ENCODE data around the gene HIBCH.
"Not testable (repeated sequence)": the region's sequence is repeated elsewhere in the genome, so short reads cannot be mapped to it uniquely, and the experiment has no call there.

Gene HIBCH

DNA sequence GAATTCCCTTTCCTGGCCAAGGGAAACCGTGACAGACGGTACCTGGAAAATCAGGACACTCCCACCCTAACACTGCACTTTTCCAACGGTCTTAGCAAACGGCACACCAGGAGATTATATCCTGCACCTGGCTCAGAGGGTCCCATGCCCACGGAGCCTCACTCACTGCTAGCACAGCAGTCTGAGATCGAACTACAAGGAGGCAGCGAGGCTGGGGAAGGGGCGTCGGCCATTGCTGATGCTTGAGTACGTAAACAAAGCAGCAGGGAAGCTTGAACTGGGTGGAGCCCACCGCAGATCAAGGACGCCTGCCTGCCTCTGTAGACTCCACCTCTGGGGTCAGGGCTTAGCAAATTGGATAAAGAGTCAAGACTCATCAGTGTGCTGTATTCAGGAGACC, 95.6 kb downstream of the HIBCH start:
- not testable (repeated sequence) for DNase-seq

DNA sequence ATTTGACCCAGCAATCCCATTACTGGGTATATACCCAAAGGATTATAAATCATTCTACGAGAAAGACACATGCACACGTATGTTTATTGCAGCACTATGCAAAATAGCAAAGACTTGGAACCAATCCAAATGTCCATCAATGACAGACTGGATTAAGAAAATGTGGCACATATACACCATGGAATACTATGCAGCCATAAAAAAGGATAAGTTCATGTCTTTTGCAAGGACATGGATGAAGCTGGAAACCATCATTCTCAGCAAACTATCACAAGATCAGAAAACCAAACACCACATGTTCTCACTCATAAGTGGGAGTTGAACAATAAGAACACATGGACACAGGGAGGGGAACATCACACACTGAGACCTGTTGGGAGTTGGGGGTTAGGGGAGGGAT, 96.9 kb downstream of the HIBCH start:
- not testable (repeated sequence) for DNase-seq

- DNase-seq, result no peak
Measured at GRCh38 chr2:190221429-190221828, 98.2 kb downstream of the HIBCH start.

GRCh38 chr2:190219186-190219585, 100.4 kb downstream of the HIBCH start:
- no peak for DNase-seq

- no peak for DNase-seq
Measured at GRCh38 chr2:190217616-190218015, 102.0 kb downstream of the HIBCH start.

DNA sequence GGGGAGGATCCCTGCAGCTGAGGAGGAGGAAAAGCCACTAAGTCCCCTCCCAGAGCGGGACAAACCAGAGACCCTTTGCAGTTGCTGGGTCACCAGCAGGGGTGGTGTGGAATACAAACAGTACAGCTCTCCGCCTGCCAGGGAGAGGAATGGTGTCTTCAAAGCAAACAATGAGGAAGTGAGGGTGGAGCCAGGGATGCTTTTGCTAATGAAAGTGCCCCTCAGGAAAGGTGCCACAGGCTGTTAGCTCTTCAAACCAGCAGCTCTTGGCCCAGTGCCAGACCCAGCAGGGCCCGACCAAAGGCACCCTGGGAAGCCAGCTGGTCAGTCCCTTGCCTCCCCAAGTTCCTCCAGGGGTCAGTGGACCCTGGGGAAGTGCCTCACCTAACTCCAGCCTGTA, 102.8 kb downstream of the HIBCH start:
- DNase-seq, result peak; percentile 80

DNA sequence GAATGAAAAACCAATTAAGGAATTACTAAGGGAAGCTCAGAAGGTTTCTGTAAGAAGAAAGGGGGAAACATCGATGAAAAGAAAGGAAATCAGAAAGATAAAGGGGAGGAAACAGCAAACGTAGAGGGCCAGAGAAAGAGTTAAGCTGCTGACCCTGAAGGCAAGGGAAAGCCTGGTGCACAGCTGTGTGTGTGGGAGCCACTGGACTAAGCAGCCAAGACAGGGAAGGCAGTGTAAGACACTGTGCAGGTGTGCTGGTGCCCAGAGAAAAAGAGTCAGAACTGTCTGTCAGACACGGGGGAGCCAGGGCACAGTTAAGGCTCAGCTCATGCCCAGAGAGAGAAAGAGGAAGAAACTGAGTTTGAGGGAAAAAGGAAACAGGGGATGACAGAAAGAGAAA, 104.0 kb downstream of the HIBCH start:
- no peak for DNase-seq

GRCh38 chr2:190214426-190215194, 105.0 kb downstream of the HIBCH start:
- DNase-seq, result no peak

DNA sequence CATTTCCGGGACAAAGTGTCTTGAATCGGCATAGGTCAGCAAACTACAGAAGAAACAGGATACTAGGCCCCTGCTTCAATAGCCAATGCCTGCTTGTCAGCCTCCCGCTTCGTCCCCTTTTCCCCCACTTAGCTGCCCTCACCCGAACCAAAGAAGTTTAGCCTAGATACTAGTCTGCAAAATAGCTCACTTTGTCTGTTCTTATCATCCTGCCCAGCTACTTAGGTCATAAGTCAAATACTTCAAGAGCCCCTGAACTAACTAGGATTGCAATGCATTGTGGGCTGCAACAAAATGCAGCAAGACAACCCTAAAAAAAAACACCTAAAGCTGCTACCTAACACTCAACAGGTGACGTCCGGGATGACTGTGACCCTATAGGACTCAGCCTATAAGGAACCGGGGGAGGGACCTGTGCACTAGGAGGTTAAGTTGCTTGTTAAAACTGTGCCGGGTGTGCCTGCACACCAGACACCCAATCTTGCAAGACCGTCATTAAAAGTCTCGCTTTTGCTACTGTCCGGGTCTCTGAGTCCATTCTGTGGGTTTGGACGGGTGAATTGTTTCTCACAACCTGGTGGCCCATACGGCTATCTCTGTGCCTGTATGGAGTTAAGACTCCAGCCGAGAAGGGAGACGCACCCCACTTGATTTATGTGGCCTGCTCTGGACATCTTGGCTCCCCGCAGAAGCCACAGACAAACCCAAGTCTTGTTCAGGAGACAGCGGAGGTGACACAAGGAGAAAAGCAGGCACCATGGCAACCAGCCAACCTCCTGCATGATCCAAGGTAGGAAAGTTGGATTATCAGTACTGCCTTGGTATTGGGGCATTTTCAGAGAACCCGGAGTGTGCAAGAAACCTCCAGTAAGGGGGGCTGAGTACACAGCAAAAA, 105.9 kb downstream of the HIBCH start:
- no peak for DNase-seq

DNA sequence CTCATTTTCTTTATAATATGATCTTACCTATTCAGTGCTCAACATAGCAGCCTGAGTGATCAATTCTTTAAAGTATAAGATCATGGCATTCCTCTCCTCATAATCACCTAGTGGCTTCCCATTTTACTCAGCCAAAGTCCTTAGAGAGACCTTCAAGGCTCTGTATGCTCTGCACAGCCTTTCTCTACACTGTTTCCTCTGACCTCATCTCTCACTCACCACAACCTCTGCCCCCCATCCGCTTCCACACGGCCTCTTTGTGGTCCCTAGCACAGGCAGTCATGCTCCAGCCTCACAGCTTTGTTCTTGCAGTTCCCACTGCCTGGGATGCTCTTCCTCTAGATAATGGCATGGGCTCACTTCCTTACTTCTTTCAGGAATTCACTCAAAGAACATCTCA, 109.2 kb downstream of the HIBCH start:
- DNase-seq, result no peak

DNA sequence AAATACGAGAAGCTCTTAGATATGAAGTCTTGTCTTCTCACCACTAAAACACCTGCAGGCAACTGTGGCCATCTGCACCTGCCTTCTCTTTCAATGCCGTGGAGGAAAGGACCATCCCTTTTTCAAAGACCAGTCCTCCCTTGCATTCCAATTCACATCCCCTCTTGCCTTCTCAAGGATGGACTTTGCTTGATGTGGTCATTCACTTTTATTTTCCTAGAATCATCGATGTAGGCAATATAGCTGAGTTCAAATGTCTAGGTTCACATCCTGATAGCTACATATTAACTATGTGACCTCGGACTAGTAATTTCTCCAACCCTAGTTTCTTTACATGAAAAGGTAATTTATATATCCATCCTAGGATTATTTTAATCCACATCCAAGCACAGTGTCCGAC, 110.1 kb downstream of the HIBCH start:
- DNase-seq, result no peak

DNA sequence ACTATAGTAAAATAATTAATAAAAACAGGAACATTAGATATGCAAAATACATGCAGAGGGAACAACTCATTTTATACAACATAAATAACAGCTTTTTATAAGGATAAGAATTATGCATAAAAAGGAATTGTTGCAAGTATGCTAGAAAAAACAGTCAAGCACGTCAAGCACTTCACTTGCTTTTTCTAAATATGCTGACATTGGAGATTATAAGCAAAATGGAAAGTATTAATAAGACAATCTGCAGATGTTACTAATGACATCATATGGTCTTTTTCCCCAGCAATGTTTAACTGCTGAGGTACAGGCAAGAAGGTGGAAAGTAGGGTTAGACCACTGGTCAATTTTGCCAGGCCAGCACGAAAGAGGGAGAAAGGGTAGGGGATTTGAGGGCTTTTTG, 111.7 kb downstream of the HIBCH start:
- no peak for DNase-seq

DNA sequence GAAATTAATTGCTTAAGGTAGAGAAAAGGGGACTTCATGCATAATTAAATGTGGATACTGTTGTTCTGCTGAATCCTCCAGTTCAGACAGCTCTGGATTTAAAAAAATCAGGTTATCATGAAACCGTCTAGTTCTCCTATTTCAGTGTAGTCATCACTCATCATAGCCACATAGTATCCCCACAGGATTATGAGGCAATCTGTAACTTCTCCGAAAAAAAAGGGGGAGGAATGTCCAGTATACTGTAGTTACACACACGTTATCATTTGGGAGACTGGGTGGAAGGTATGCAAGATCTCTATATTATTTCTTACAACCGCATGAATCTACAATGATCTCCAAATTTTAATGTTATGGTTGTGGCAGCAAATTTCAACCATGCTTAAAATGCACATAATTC, 114.0 kb downstream of the HIBCH start:
- DNase-seq, result no peak

GRCh38 chr2:190202604-190203003, 117.0 kb downstream of the HIBCH start:
- DNase-seq, result no peak

DNA sequence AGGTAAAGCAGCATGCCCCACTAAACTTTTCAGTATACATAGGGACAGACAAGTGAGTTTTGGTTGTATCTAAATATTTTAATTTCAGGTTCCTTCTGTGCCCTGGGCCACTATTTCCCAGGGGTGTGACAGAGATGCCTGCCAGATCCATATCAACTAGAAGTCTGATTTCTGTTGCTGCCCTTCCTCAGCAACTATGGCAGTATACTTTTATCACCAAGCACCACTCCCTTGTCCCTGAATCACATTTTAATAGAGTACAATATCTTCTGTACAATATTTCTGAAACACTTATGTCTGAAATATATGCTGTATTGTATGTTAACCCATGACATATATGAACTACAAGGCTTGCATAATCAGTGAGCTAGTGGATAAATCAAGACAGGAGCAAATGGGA, 117.6 kb downstream of the HIBCH start:
- no peak for DNase-seq

- no peak for DNase-seq
Measured at GRCh38 chr2:190200603-190201002, 119.0 kb downstream of the HIBCH start.

DNA sequence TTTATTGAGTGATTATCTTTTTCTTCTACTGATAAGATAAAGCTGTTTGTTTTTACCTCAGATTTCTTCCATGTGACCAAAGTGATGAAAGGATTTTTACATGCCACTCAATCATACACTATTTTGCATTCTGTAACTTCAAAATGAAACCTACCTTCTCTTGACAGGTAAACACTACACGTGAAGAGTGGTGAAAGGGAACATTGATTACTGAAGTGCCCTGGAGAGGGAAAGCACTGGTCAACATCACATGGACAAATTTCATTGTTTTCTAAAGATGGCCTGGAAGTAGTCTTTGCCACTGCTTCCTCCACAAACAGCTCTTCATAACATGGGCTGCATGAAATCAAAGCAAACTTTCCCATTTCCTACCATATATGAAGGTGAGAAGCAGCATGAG, 120.1 kb downstream of the HIBCH start:
- no peak for DNase-seq

DNA sequence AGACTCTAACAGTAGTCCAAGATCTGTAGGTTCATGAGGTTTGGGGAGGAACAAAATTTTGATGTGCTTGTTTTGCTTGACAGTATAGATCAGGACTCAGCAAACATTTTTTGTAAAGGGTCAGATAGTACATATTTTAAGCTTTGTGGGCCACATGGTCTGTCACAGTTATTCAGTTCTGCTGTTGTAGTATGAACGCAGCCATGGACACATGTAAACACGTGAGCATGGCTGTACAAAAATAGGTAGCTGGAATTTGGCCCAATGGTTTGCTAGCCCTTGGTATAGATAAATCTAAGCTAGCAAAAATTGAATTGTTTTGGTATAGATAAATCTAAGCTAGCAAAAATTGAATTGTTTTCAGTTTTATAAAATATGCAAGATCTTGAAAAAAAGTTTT, 120.5 kb downstream of the HIBCH start:
- no peak for DNase-seq

DNA sequence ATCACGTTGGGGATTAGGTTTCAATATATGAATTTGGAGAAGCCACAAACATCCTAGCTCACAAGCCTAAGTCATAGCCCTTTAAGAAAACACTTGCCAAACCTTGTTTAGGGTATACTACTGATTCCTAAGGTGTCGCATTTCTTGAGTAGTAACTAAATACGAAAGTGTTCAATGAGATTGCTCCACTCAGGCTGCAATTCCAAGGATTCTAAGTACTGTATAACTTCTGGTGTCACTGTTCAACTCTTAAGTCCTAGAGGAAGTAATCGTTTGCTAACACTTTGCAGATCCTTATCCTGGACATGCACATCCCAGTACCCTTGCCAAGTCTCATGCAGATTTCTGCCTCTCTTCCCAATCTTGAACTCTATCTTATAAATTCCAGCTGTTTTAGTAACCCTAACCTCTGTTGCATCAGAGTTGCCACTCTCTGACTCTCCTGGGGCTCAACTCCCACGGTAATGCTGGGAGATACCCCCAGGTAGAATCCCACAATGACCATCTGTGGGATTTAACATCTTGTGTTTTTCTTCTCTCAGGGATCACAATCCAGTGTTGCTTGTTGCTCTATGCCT, 122.4 kb downstream of the HIBCH start:
- no peak for DNase-seq

- no peak for DNase-seq
Measured at GRCh38 chr2:190190507-190191162, 129.0 kb downstream of the HIBCH start.

DNA sequence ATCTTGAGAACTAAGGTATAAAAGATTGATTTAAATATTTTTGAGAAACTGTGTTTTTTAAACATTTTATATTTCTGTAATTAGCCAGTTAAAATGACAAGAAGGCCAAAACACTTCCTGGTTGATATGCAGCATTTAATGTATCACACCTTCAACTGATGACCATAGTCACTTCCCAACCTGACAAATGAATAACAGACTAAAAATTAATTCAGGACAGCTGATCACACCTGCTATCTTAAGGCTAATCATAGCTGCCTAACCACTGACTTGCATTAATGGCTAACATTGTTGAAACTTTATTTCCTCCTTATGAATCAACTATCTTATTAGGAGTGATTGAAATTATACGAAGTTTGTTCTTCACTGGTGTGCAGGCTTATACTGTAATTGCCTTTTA, 131.3 kb downstream of the HIBCH start:
- DNase-seq, result no peak

DNA sequence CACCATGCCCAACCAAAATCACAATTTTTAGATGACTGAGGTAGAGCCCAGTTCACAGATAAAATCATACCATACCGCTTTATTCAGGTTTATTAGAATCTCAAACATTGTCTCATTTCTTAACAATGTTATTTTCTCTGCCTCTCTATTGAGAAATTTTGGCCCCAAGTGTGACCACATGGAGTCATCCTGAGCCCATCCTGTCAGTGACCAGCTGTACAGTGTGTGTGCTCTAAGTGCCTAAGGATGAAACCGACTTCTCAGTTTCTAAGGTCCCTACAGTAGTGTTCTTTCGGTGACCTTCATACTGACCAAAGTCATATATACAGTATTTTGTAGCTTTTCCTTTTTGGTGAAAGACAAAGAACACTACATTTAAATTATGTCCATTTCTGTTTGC, 133.4 kb downstream of the HIBCH start:
- DNase-seq, result no peak

DNA sequence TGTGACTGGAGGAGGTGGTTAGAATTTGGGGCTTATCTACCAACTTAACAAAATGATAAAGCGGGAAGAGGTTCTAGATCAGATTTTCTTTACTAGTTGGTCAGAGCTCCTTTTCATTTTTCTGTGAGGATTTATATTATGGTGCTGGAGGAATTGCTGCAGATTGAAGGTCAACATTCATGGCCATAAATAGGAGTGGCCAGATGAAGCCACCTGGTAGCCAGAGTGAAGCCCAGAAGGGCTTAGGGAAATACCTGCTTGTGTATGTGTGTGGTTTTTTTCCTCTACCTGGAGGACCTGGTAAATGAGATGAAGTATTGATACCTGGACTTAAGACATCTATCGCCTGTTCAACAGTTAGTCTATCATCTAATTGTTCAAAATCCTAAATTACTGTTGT, 134.2 kb downstream of the HIBCH start:
- DNase-seq, result no peak
